ENCODE measurements around the gene DDX53. TPM values are rescaled to one million over a fixed set of nuclear protein-coding genes. Genes with fewer than 3 reads are reported as not detected.

Gene DDX53
- total and polyA plus RNA-seq, 12 donors: not detected

- ATAC-seq: peak in 2 of 8 donors; percentile 27 to 30
These were observed 12.9 kb downstream of the DDX53 start for GRCh38 chrX:23012636-23013035.

GRCh38 chrX:23013366-23013765, 13.6 kb downstream of the DDX53 start:
- no peak for ATAC-seq
- no peak for DNase-seq
- no peak overlapping the region for H3K4me3 ChIP-seq
- no peaks in the 10 kb centered on the region for H3K9me3 ChIP-seq
- 28 to 49% methylated on average over 2 of the region's 2 CpGs for WGBS, 2 donors
- no peaks in the 10 kb centered on the region for H3K36me3 ChIP-seq
- intact Hi-C loops (cut with DNase I): loop anchor here in 1 of 10 donors (10.0 kb wide), 1 partner anchor 301 kb away; no protein-coding TSS in a partner anchor
- no peaks in the 10 kb centered on the region for H3K27me3 ChIP-seq
- TF ChIP-seq CTCF (IDR thresholded peaks at IDR 0.05): no peak
- no peak overlapping the region for H3K27ac ChIP-seq
- H3K4me1 ChIP-seq: no peaks in the 10 kb centered on the region

More at GRCh38 chrX:23012636-23013035, 12.9 kb downstream of the DDX53 start:
- TF ChIP-seq CTCF (IDR thresholded peaks at IDR 0.05): no peak
- Histone ChIP-seq H3K4me1 (no peaks in the 10 kb centered on the region), H3K9me3 (no peaks in the 10 kb centered on the region), H3K36me3 (no peaks in the 10 kb centered on the region), H3K4me3 (no peak overlapping the region), H3K27ac (peak overlapping the region in 6 of 10 donors; percentile 5 to 62 (median 38)), H3K27me3 (no peaks in the 10 kb centered on the region)
- intact Hi-C loops (cut with DNase I): loop anchor here in 1 of 10 donors (10.0 kb wide), 1 partner anchor 302 kb away; no protein-coding TSS in a partner anchor
- DNase-seq: no peak
- WGBS, 2 donors: 55 to 76% methylated on average over 1 of the region's 1 CpG

GRCh38 chrX:23031600-23031999, 31.8 kb downstream of the DDX53 start:
- H3K9me3 ChIP-seq: no peaks in the 10 kb centered on the region
- ATAC-seq (no peak), DNase-seq (no peak)
- no peak for TF ChIP-seq CTCF (IDR thresholded peaks at IDR 0.05)
- H3K4me1 ChIP-seq: no peaks in the 10 kb centered on the region
- intact Hi-C loops (cut with DNase I): no loop called here
- H3K4me3 ChIP-seq: no peak overlapping the region
- H3K27ac ChIP-seq: no peak overlapping the region
- WGBS, 2 donors: 81 to 90% methylated on average over 3 of the region's 3 CpGs
- no peaks in the 10 kb centered on the region for H3K36me3 ChIP-seq
- peaks cover 0 to 4% (median 0%) of the 10 kb centered on the region in 7 donors for H3K27me3 ChIP-seq

- no peak for TF ChIP-seq CTCF (IDR thresholded peaks at IDR 0.05)
- ATAC-seq (no peak), DNase-seq (no peak)
- 89 to 90% methylated on average over 3 of the region's 3 CpGs for WGBS, 2 donors
- Histone ChIP-seq H3K36me3 (no peaks in the 10 kb centered on the region), H3K9me3 (no peaks in the 10 kb centered on the region), H3K4me1 (no peaks in the 10 kb centered on the region), H3K27me3 (peaks cover 0 to 11% (median 0%) of the 10 kb centered on the region in 7 donors), H3K27ac (no peak overlapping the region), H3K4me3 (no peak overlapping the region)
- intact Hi-C loops (cut with DNase I): no loop called here
These were observed 35.7 kb downstream of the DDX53 start for GRCh38 chrX:23035493-23035892.

All from heart right ventricle (tissue), 16 donors.